Renal pelvis (tissue), 4 donors: ENCODE data around the gene KATNAL1. TPM values are rescaled to one million over a fixed set of nuclear protein-coding genes. Genes with fewer than 3 reads are reported as not detected.
A peak's percentile ranks its signal among the peaks of the same experiment; 100 is the strongest.

Experiments used
- DNase-seq: peaks from one replicate; pipeline ENCODE4 v3.0.0-alpha.2; 2013
- polyA plus RNA-seq, 3 donors: library from polyadenylated mRNA; unstranded; fragments of 120-200 nt; gene quantifications; one replicate each; pipeline ENCODE4 v1.2.1, GENCODE V29; 2013; ENCODE audit not compliant: insufficient read length in 3 of 3

Gene KATNAL1
- polyA plus RNA-seq, 3 donors = 10.4 to 15.5 (median 13.9) TPM

DNA sequence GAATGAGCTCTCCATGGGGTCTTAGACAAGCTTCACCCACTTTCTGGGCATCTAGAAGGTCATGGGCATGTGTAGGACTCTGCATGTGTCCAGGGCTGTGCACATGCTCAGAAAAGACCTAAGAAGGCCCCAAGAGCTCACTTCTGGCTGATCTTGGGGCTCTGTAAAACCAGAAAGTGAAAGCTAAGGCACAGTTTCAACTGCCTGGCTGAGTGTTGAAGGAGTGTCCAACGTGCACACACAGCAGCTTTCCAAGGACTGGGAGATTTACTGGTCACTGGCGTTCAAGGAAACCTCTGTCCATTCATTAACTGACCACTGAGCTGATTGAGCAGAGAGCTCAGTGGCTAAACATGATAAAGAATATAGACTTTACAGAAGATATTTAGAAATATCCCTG, 137.9 kb downstream of the KATNAL1 start:
- no peak for DNase-seq

GRCh38 chr13:30165796-30166195, 141.6 kb downstream of the KATNAL1 start:
- DNase-seq = no peak

DNA sequence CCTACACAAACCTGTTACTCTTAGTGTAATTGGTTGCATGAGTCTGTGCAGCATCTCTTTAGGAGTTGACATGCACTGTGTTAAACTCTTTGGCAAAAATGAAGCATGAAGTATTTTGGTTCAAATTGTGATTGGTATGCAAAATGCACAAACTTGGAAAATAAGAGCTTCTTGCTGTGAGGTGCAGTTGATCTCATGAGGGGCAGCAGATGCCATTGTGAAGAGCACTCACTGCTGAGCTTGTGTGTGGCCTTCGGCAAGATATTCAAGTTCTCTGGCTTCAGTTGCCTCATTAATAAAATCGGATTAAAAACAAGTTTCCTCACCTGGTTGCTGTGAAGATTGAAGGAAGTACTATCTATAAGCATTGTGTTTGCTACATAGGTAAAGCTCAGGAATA, 142.3 kb downstream of the KATNAL1 start:
- no peak for DNase-seq

DNA sequence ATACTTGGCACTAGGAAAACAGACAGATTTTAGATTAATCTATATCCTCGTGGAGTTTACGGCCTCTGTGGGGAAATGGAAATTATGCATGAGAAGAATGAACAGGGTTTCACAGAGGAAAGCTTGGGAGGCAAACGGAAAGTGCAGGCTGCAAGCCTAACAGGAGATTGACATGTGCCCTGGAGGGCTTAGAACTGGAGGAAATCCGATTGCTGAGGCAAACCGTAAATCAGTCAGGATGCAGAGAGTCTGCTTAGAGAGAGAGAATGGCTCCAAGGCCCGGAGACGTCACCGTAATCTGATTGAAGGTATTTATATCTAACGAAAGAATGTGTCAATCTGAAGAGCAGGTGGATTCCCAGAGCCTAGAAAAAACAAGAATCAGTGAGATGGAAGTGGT, 143.2 kb downstream of the KATNAL1 start:
- DNase-seq = no peak

- no peak for DNase-seq
Observed at GRCh38 chr13:30163441-30163840, 143.9 kb downstream of the KATNAL1 start.

- no peak for DNase-seq
Observed at GRCh38 chr13:30159446-30159839, 147.9 kb downstream of the KATNAL1 start.

DNA sequence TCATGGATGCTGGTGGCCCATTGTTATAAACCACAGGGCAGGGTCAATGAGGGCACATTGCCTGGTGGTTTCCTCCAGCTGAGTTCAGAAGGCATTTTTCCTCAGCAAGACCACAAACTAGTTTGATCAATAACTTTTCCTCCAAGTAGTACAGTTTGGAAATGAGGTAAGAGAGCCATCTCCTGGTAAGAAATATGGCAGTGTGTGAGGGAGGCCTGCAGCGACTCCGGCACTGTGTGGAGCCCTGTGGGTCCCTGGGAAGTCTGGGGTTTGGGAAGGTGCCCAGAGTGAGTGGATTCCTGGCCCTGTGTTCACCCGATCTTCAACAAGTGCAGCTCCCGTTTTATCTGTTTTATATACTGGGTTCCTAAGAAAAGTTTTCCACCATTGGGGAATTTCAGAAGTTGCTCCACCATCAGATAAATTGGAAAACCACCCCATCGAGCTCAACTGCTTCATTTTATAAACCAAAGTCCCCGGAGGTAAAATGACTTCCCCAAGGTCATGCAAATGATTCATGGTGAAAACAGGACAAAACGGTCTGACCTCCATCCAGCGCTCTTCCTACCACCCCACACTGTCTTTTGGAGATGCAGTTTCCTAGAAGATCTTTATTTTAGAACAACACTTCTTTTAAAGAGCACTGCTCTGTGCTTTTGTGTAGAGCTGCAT, 148.4 kb downstream of the KATNAL1 start:
- no peak for DNase-seq

GRCh38 chr13:30157616-30157993, 149.7 kb downstream of the KATNAL1 start:
- DNase-seq = no peak

GRCh38 chr13:30156826-30157615, 150.3 kb downstream of the KATNAL1 start:
- no peak for DNase-seq

DNA sequence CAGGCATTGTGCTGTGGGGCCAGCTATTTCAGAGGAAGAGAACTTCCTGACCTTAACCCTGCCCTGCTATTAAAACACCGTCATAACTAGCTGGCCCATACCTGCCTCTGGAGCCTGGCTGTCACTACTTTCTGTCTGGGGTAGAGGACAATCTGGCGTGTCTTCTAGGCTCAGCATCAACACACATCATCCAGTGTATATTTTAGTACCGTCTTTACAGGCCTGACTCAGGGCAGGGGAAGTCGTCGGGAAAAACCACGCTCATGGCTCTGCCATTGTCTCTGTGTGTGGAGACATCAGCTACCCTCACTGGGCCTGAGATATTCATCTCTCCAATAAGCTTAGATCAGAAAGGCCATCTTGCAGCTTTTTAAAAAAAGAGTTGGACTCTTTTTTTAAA, 151.1 kb downstream of the KATNAL1 start:
- no peak for DNase-seq

DNA sequence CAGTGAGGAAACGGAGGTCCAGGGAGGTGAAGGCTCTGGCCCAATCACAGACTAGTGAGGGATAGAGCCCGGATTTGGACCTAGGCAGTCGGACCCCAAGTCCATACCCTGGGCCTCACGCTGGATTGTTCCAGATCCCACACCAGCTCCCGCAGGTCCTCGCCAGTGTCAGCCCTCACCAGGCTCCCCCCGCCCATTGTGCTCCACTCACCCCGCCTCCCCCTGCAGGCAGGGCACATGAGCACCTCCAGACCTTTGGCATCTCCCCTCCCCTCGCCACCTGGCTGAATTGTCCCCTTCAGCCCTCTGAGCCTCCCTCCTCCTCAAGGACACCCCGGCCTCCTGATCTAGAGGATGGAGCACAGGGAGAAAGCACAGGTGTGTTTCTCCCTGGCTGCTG, 152.4 kb downstream of the KATNAL1 start:
- no peak for DNase-seq

GRCh38 chr13:30154531-30154930, 152.8 kb downstream of the KATNAL1 start:
- DNase-seq = no peak

DNA sequence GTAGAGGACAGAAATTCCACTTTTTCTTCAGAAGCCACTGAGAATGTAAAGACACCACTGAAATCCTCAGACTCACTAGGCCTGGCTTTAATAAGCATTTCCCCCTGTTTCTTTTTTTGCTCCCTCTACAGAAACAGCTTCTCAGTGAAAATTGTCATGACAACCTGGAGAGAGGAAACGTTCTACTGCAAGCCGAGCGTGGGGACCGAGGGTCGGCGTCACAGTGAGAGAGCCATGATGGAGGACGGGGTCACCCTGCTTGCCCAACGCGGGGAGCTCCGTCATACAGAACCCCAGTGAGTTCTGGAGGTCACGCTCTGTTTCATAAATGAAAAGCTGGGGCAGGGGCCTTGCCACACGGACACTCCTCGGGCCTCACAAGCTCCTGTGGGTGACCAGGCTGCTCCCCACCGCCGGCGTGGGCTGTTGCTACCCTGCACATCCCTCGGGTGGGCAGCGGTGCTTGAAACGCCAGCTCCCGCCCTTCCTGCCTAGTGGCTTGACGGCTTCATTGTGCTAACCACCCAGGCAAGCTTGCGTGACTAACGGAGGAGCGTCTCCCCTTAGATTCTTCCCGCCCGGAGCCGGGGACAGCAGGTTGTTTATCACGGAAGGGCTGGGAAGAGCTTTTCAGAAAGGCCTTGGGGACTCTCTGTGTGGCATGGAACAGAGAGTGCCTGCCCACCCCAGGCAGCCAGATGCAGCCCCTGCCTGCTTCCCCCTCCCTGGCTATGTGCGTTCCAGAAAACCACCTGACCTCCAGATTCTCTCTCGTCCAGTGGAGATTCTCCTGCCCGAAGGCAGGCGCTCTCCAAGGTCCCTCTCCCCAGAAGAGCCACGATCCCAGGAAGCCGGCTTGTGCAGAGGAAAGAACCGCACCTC, 153.6 kb downstream of the KATNAL1 start:
- peak; percentile 72 for DNase-seq

Other genes with a start within 250 kb of the KATNAL1 start
- 1 to 10 TPM in 1 of 3 donors, under 1 TPM in 2; 0.36 to 2.2 (median 0.65) TPM for gene UBE2L5, start 114.9 kb upstream of the KATNAL1 start, polyA plus RNA-seq
- gene HMGB1, start 158.4 kb upstream of the KATNAL1 start, polyA plus RNA-seq = 100 to 1,000 TPM; 791 to 891 (median 798) TPM